Measurements from ENCODE around the gene LAMA1. TPM values are rescaled to one million over a fixed set of nuclear protein-coding genes. Genes with fewer than 3 reads are reported as not detected.

Gene LAMA1
- total RNA-seq, 1 donor from 2014 or later: not detected

DNA sequence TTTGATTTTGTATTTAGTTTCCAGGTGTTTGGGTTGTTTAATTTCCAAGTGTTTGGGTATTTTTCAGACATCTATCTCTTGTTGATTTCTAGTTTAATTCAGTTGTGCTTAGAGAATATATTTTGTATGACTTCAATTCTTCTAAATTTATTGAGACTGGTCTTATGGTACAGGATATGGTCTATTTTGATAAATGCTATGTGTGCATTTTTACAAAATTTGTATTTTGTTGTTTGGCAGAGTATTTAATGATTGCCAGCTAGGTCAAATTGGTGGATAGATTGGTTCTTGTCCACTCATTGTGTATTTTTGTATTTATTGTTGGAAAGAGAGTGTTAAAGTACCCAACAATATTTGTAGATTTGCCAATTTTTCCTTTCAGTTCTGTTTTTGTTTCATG is 23.7 kb upstream of the LAMA1 start:
- no peaks in the 10 kb centered on the region for H3K36me3 ChIP-seq
- no peak overlapping the region for H3K4me3 ChIP-seq
- H3K27me3 ChIP-seq (ENCODE audit: low read depth): peaks cover 16% of the 10 kb centered on the region
- H3K27ac ChIP-seq (replicated peaks): no peak overlapping the region
- TF ChIP-seq, protein P1, sequence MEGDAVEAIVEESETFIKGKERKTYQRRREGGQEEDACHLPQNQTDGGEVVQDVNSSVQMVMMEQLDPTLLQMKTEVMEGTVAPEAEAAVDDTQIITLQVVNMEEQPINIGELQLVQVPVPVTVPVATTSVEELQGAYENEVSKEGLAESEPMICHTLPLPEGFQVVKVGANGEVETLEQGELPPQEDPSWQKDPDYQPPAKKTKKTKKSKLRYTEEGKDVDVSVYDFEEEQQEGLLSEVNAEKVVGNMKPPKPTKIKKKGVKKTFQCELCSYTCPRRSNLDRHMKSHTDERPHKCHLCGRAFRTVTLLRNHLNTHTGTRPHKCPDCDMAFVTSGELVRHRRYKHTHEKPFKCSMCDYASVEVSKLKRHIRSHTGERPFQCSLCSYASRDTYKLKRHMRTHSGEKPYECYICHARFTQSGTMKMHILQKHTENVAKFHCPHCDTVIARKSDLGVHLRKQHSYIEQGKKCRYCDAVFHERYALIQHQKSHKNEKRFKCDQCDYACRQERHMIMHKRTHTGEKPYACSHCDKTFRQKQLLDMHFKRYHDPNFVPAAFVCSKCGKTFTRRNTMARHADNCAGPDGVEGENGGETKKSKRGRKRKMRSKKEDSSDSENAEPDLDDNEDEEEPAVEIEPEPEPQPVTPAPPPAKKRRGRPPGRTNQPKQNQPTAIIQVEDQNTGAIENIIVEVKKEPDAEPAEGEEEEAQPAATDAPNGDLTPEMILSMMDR (IDR thresholded peaks at IDR 0.05; ENCODE audit: borderline replicate concordance): no peak
- no peak for DNase-seq
- intact Hi-C loops (cut with micrococcal nuclease): no loop called here
- H3K9me3 ChIP-seq (replicated peaks): peaks cover 8% of the 10 kb centered on the region
- no peaks in the 10 kb centered on the region for H3K4me1 ChIP-seq

DNA sequence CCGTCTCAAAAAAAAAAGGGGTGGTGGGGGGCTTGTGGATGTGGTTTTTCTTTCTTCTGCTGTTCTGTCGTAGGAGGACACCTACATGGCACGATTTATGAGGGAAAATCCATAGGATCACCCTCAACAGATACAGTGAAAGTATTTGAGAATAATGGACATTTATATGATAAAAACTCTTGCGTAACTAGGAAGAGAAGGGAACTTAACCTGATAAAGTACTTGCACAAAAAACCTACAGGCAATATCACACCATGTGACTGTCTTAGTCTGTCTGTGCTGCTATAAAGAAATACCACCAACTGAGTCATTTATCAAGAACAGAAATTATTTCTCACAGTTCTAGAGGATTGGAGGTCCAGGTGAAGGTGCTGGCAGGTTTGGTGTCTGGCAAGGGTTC is 21.8 kb upstream of the LAMA1 start:
- Histone ChIP-seq H3K9me3 (replicated peaks) (peaks cover 8% of the 10 kb centered on the region), H3K4me3 (no peak overlapping the region), H3K4me1 (no peaks in the 10 kb centered on the region), H3K36me3 (no peaks in the 10 kb centered on the region), H3K27me3 (ENCODE audit: low read depth) (peaks cover 8% of the 10 kb centered on the region), H3K27ac (replicated peaks) (no peak overlapping the region)
- no peak for DNase-seq
- TF ChIP-seq, protein P1 (IDR thresholded peaks at IDR 0.05; ENCODE audit: borderline replicate concordance): no peak
- intact Hi-C loops (cut with micrococcal nuclease): no loop called here

DNA sequence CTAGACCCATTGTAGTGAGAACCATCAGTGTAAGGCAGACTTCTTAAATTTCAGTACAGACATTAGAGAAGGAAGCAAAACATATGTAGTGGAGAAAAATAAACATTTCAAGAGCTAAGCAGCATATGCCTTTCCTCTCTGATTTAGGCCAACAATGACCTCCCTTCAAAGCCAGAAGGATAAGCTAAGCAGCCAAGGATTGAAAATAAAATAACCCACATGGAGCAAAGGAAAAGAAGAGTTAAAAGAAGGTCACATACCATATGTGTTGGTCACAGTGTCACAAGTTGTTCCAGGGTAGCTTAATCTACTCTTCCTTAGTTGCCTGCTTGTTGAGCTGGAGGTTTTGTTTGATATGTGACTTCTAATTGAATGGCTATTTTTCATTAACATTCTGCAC is 15.6 kb upstream of the LAMA1 start:
- TF ChIP-seq, protein P1 (IDR thresholded peaks at IDR 0.05; ENCODE audit: borderline replicate concordance): no peak
- Histone ChIP-seq H3K36me3 (no peaks in the 10 kb centered on the region), H3K27me3 (ENCODE audit: low read depth) (peaks cover 26% of the 10 kb centered on the region), H3K4me3 (no peak overlapping the region), H3K9me3 (replicated peaks) (no peaks in the 10 kb centered on the region), H3K4me1 (no peaks in the 10 kb centered on the region), H3K27ac (replicated peaks) (no peak overlapping the region)
- DNase-seq: no peak
- intact Hi-C loops (cut with micrococcal nuclease): no loop called here

- H3K4me1 ChIP-seq: no peaks in the 10 kb centered on the region
- no peaks in the 10 kb centered on the region for H3K9me3 ChIP-seq (replicated peaks)
- intact Hi-C loops (cut with micrococcal nuclease): no loop called here
- H3K27me3 ChIP-seq (ENCODE audit: low read depth): peaks cover 30% of the 10 kb centered on the region
- no peaks in the 10 kb centered on the region for H3K36me3 ChIP-seq
- H3K27ac ChIP-seq (replicated peaks): no peak overlapping the region
- TF ChIP-seq, protein P1 (IDR thresholded peaks at IDR 0.05; ENCODE audit: borderline replicate concordance): no peak
- H3K4me3 ChIP-seq: no peak overlapping the region
- no peak for DNase-seq
Measured at GRCh38 chr18:7132356-7133150, 15.0 kb upstream of the LAMA1 start.

GRCh38 chr18:7122376-7122775 is 4.8 kb upstream of the LAMA1 start:
- intact Hi-C loops (cut with micrococcal nuclease): no loop called here
- DNase-seq: no peak
- TF ChIP-seq, protein P1 (IDR thresholded peaks at IDR 0.05; ENCODE audit: borderline replicate concordance): no peak
- Histone ChIP-seq H3K27ac (replicated peaks) (no peak overlapping the region), H3K4me1 (peaks cover 6% of the 10 kb centered on the region), H3K27me3 (ENCODE audit: low read depth) (peaks cover 65% of the 10 kb centered on the region), H3K36me3 (no peaks in the 10 kb centered on the region), H3K4me3 (no peak overlapping the region), H3K9me3 (replicated peaks) (no peaks in the 10 kb centered on the region)
